Kidney (tissue), 14 donors: Measurements from ENCODE around the gene DYRK3. TPM values are rescaled to one million over a fixed set of nuclear protein-coding genes. Genes with fewer than 3 reads are reported as not detected.

Experiments
- DNase-seq, 5 donors: peaks; one replicate each; pipeline ENCODE4 v3.0.0-alpha.2; 2013 to 2020
- FAIRE-seq: peaks from 2 replicates; lab custom pipeline; 2012; peaks lifted over from hg19 to GRCh38; lab: Jason Lieb, UNC
- H3K27ac ChIP-seq, 2 donors: one replicate each; pipeline ENCODE4 v1.7.0; 2013; ENCODE audit warnings: low read depth in 2 of 2, low read length in 2 of 2, inconsistent platforms in 1 of 2
- H3K27me3 ChIP-seq: one replicate; pipeline ENCODE4 v1.7.1; 2013; ENCODE audit warnings: low read length, inconsistent platforms; ENCODE audit not compliant: control insufficient read depth, insufficient read depth
- H3K36me3 ChIP-seq, 3 donors: one replicate each; pipeline versions ENCODE4 v1.7.0 to v1.7.1; 2013; ENCODE audit warnings: low read length in 3 of 3, control low read depth in 1 of 3, inconsistent platforms in 1 of 3; ENCODE audit not compliant: insufficient read depth in 3 of 3, control insufficient read depth in 2 of 3
- H3K4me1 ChIP-seq, 3 donors: one replicate each; pipeline versions ENCODE4 v1.7.0 to v1.7.1; 2013; ENCODE audit warnings: low read length in 3 of 3, inconsistent platforms in 1 of 3, low read depth in 1 of 3; ENCODE audit not compliant: control insufficient read depth in 2 of 3, insufficient read depth in 2 of 3
- H3K4me3 ChIP-seq, 3 donors: one replicate each; pipeline versions ENCODE4 v1.7.0 to v1.8.1; 2013; ENCODE audit warnings: low read length in 3 of 3, control low read depth in 1 of 3, inconsistent platforms in 1 of 3
- H3K9ac ChIP-seq, 3 donors: one replicate each; pipeline versions ENCODE4 v1.7.0 to v1.7.1; 2013; ENCODE audit warnings: low read length in 3 of 3, control low read depth in 1 of 3, inconsistent platforms in 1 of 3
- H3K9me3 ChIP-seq, 3 donors: one replicate each; pipeline versions ENCODE4 v1.7.0 to v1.7.1; 2013; ENCODE audit warnings: low read length in 3 of 3, control low read depth in 1 of 3, inconsistent platforms in 1 of 3; ENCODE audit not compliant: control insufficient read depth in 2 of 3, insufficient read depth in 1 of 3
- intact Hi-C: fragments of 100-400 bp; cut with DNase I; formaldehyde crosslinking; loops from one replicate; pipeline ENCODE4 v1.11.1; 2022
- polyA plus RNA-seq: library from polyadenylated mRNA; stranded (reverse); fragments of 350-450 nt; fragmentation: Illumina TruSeq; extraction: RNeasy Lipid Tissue Mini Kit (QIAGEN cat#74804); gene quantifications from one replicate; pipeline ENCODE4 v1.2.3, GENCODE V29; 2014; ENCODE audit warnings: low read depth, low replicate concordance; ENCODE audit not compliant: insufficient read depth
- total RNA-seq: library from RNA; stranded (reverse); fragmentation: NEBNext Ultra II Directional; extraction: Animal tissue kit (Norgen Biotek cat#: 25700); gene quantifications from one replicate; pipeline ENCODE4 v1.2.1, GENCODE V29; 2021
- TF ChIP-seq, protein P1 (sequence below): IDR thresholded peaks from 3 replicates; pipeline ENCODE4 v1.5.1; 2012; ENCODE audit warnings: mild to moderate bottlenecking, moderate library complexity, borderline replicate concordance; ENCODE audit not compliant: insufficient read depth; ENCODE audit errors: extremely low read depth
- donor health status: control.
- donor health status: control.
- donor health status: control.
- donor health status: control.
- donor health status: control.
- donor health status: DM: yes; HTN: yes; CAD: no.
- donor health status: Normal renal cell carcinoma (clear cell type).

Gene DYRK3
- total and polyA plus RNA-seq, 2 donors from 2014 or later, result 3.5 to 12.7 TPM

DNA sequence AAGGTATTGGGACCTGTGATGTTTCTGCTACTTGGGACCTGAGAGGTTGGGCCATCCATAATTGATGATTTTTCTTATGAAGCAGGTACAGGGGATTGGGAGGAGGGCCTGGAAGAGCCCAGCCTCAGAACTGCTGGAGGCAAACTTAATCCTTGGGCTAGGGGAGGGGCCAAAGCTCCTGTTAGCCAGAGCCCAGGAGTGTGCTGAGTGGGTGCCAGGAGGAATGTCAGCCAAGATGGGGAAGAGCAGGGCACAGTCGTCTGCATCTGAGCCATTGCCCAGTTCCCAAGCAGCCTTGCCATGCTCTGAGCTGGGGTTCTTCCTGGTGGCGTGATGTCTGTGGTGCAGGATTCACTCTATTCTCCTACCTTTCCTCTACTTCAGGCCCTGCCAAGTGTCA, 55.2 kb downstream of the DYRK3 start:
- DNase-seq (no peak), FAIRE-seq (no peak)
- H3K9me3 ChIP-seq, result no peaks in the 10 kb centered on the region
- H3K4me3 ChIP-seq, result no peak overlapping the region
- peaks cover 7 to 78% (median 72%) of the 10 kb centered on the region in 3 donors for H3K4me1 ChIP-seq
- peak overlapping the region; percentile 71 to 78 for H3K27ac ChIP-seq
- TF ChIP-seq, protein P1, sequence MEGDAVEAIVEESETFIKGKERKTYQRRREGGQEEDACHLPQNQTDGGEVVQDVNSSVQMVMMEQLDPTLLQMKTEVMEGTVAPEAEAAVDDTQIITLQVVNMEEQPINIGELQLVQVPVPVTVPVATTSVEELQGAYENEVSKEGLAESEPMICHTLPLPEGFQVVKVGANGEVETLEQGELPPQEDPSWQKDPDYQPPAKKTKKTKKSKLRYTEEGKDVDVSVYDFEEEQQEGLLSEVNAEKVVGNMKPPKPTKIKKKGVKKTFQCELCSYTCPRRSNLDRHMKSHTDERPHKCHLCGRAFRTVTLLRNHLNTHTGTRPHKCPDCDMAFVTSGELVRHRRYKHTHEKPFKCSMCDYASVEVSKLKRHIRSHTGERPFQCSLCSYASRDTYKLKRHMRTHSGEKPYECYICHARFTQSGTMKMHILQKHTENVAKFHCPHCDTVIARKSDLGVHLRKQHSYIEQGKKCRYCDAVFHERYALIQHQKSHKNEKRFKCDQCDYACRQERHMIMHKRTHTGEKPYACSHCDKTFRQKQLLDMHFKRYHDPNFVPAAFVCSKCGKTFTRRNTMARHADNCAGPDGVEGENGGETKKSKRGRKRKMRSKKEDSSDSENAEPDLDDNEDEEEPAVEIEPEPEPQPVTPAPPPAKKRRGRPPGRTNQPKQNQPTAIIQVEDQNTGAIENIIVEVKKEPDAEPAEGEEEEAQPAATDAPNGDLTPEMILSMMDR, result no peak
- H3K9ac ChIP-seq, result peak overlapping the region in 1 of 3 donors; percentile 3
- intact Hi-C loops, result no loop called here
- H3K36me3 ChIP-seq, result no peaks in the 10 kb centered on the region
- H3K27me3 ChIP-seq, result no peaks in the 10 kb centered on the region

DNA sequence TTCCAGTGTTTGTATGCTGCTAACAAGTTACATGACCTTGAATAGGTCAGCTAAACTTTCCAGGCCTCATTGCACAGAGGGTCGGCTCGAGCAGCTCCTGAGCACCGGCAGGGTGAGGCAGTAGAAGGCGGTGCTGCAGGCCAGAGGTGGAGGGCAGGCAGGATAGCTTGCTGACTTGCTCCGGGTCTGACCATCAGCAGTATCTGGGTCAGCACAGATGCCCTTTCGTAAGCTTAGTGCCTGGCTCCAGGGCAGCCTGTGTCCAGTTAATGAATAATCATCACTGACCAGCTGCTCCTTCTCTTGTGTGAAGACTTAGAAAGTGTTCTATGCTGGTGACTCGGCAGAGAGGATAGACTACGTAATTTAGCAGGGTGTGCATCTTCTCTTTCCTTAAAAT, 56.3 kb downstream of the DYRK3 start:
- no peak for FAIRE-seq
- Histone ChIP-seq H3K27me3 (no peaks in the 10 kb centered on the region), H3K4me3 (peak overlapping the region in 2 of 3 donors; percentile 32 to 40), H3K9ac (peak overlapping the region in 1 of 3 donors; percentile 78), H3K9me3 (no peaks in the 10 kb centered on the region), H3K27ac (peak overlapping the region; percentile 89 to 92), H3K36me3 (no peaks in the 10 kb centered on the region), H3K4me1 (peaks cover 7 to 89% (median 80%) of the 10 kb centered on the region in 3 donors)
- intact Hi-C loops, result no loop called here
- TF ChIP-seq, protein P1, result no peak
- peak in 1 of 5 donors; percentile 81 for DNase-seq

DNA sequence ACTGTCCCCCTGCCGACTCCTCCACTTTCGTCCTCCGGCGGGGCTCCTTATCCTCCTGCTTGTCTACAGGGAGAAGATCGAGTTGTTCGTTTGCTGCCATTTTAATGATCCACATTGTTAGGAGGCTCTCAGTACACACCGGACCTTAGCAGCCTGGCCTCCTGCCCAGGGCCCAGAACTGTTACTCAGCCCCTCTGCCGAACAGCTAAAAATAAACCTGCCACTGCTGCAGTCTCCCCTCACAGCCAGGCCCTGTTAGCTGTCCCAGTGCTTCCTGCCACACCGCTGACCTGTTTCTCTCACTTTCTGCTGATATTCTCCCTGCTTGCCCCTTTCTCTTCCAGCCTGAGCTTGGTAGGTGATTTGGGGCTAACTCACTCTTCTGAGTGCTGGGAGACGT, 57.7 kb downstream of the DYRK3 start:
- DNase-seq (peak in 2 of 5 donors; percentile 53 to 90), FAIRE-seq (no peak)
- H3K27ac ChIP-seq, result peak overlapping the region; percentile 89 to 92
- intact Hi-C loops, result no loop called here
- TF ChIP-seq, protein P1, result no peak
- H3K36me3 ChIP-seq, result no peaks in the 10 kb centered on the region
- no peaks in the 10 kb centered on the region for H3K27me3 ChIP-seq
- H3K4me3 ChIP-seq, result peak overlapping the region in 2 of 3 donors; percentile 7 to 32
- peaks cover 5 to 89% (median 88%) of the 10 kb centered on the region in 3 donors for H3K4me1 ChIP-seq
- H3K9me3 ChIP-seq, result no peaks in the 10 kb centered on the region
- H3K9ac ChIP-seq, result peak overlapping the region in 1 of 3 donors; percentile 78

DNA sequence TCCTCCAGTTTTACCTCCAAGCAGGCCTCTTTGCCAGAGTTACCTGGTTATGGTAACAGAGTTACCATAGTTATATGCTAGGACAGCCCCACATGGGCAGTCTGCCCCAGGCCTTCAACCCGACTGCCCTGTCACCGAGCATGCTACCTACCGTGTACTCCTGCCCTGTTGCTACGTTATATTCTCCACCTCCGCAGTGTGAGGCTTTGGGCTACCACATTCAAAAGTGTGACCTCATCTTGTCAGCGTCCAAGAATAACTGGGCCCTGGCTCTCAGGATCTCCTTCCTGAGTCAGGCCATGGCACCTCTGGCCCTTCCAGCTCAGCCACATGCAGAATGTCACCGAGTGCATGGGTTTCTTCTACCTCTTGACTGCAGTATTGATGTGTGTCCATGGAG, 58.3 kb downstream of the DYRK3 start:
- intact Hi-C loops, result no loop called here
- TF ChIP-seq, protein P1, result no peak
- no peaks in the 10 kb centered on the region for H3K9me3 ChIP-seq
- DNase-seq, result peak in 1 of 5 donors; percentile 38
- H3K9ac ChIP-seq, result peak overlapping the region in 1 of 3 donors; percentile 78
- H3K27ac ChIP-seq, result peak overlapping the region; percentile 89 to 92
- H3K27me3 ChIP-seq, result no peaks in the 10 kb centered on the region
- peak overlapping the region in 1 of 3 donors; percentile 32 for H3K4me3 ChIP-seq
- no peaks in the 10 kb centered on the region for H3K36me3 ChIP-seq
- no peak for FAIRE-seq
- H3K4me1 ChIP-seq, result peaks cover 5 to 89% (median 85%) of the 10 kb centered on the region in 3 donors
